ENCODE results near the gene MRPS6. TPM values are rescaled to one million over a fixed set of nuclear protein-coding genes. Genes with fewer than 3 reads are reported as not detected.

MRPS6 gene
- total and polyA plus RNA-seq, 2 experiments from 2014 or later, result 54.9 to 201 TPM

- H2AFZ ChIP-seq, result no peak overlapping the region
- H3K79me2 ChIP-seq, result no peaks in the 10 kb centered on the region
- H3K4me2 ChIP-seq, result no peak overlapping the region
- H3K4me3 ChIP-seq, result no peak overlapping the region
- DNase-seq (ENCODE audit: low spot score), result no peak
- WGBS (ENCODE audit: low lambda C conversion rate, missing lambda C conversion rate), result 98% methylated on average over 6 of the region's 6 CpGs
- H3K27ac ChIP-seq, result no peak overlapping the region
- H3K9me3 ChIP-seq (ENCODE audit: low read depth), result no peaks in the 10 kb centered on the region
- no peaks in the 10 kb centered on the region for H3K36me3 ChIP-seq (replicated peaks; ENCODE audit: insufficient read depth, low read depth)
- no peak for TF ChIP-seq CTCF (IDR thresholded peaks at IDR 0.05; ENCODE audit: poor library complexity)
- no peak for TF ChIP-seq EZH2phosphoT487 (IDR thresholded peaks at IDR 0.05; ENCODE audit: low read depth, severe bottlenecking, unreplicated experiment)
- TF ChIP-seq EZH2 (IDR thresholded peaks at IDR 0.05; ENCODE audit: borderline replicate concordance), result no peak
- H4K20me1 ChIP-seq (ENCODE audit: insufficient read depth, poor library complexity, severe bottlenecking), result no peaks in the 10 kb centered on the region
- H3K27me3 ChIP-seq, result no peaks in the 10 kb centered on the region
- no peaks in the 10 kb centered on the region for H3K4me1 ChIP-seq (ENCODE audit: insufficient read depth)
- no peaks in the 10 kb centered on the region for H3K9me2 ChIP-seq (replicated peaks; ENCODE audit: insufficient read depth)
Observed at GRCh38 chr21:34046917-34047316, 26.5 kb upstream of the MRPS6 start.

- Histone ChIP-seq H2AFZ (no peak overlapping the region), H3K4me1 (ENCODE audit: insufficient read depth) (no peaks in the 10 kb centered on the region), H3K27ac (no peak overlapping the region), H3K4me3 (no peak overlapping the region), H3K27me3 (no peaks in the 10 kb centered on the region), H4K20me1 (ENCODE audit: insufficient read depth, poor library complexity, severe bottlenecking) (no peaks in the 10 kb centered on the region), H3K4me2 (no peak overlapping the region), H3K36me3 (replicated peaks; ENCODE audit: insufficient read depth, low read depth) (no peaks in the 10 kb centered on the region), H3K79me2 (no peaks in the 10 kb centered on the region), H3K9me3 (ENCODE audit: low read depth) (no peaks in the 10 kb centered on the region), H3K9me2 (replicated peaks; ENCODE audit: insufficient read depth) (no peaks in the 10 kb centered on the region)
- no peak for DNase-seq (ENCODE audit: low spot score)
- TF ChIP-seq CTCF (IDR thresholded peaks at IDR 0.05; ENCODE audit: poor library complexity), result no peak
Observed at GRCh38 chr21:34047835-34048234, 25.5 kb upstream of the MRPS6 start.

DNA sequence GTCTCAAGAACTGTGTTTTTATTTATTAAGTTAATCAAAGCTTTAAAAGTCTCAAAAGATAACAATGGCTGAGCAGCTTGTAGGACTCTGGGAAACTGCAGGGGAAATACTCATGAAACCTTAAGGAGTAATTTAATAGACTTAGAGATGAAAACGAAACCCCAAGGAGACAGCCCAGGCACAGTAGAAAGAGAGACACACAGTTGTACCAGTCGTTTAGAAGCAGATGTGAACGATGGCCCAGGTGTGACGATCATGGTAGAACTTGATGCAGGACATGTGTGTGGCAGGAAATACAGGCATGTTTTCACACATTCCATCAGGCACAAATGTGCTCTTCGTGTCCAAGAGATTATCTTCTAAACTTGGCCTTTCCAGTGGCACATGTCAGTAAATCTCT lies 21.2 kb upstream of the MRPS6 start:
- Histone ChIP-seq H3K27ac (no peak overlapping the region), H3K79me2 (no peaks in the 10 kb centered on the region), H3K4me1 (ENCODE audit: insufficient read depth) (no peaks in the 10 kb centered on the region), H4K20me1 (ENCODE audit: insufficient read depth, poor library complexity, severe bottlenecking) (no peaks in the 10 kb centered on the region), H3K9me2 (replicated peaks; ENCODE audit: insufficient read depth) (no peaks in the 10 kb centered on the region), H2AFZ (no peak overlapping the region), H3K27me3 (no peaks in the 10 kb centered on the region), H3K4me2 (no peak overlapping the region), H3K36me3 (replicated peaks; ENCODE audit: insufficient read depth, low read depth) (no peaks in the 10 kb centered on the region), H3K9me3 (ENCODE audit: low read depth) (no peaks in the 10 kb centered on the region), H3K4me3 (no peak overlapping the region)
- WGBS (ENCODE audit: low lambda C conversion rate, missing lambda C conversion rate), result 88% methylated on average over 5 of the region's 5 CpGs
- no peak for DNase-seq (ENCODE audit: low spot score)
- no peak for TF ChIP-seq EZH2phosphoT487 (IDR thresholded peaks at IDR 0.05; ENCODE audit: low read depth, severe bottlenecking, unreplicated experiment)
- no peak for TF ChIP-seq EZH2 (IDR thresholded peaks at IDR 0.05; ENCODE audit: borderline replicate concordance)
- no peak for TF ChIP-seq CTCF (IDR thresholded peaks at IDR 0.05; ENCODE audit: poor library complexity)

DNA sequence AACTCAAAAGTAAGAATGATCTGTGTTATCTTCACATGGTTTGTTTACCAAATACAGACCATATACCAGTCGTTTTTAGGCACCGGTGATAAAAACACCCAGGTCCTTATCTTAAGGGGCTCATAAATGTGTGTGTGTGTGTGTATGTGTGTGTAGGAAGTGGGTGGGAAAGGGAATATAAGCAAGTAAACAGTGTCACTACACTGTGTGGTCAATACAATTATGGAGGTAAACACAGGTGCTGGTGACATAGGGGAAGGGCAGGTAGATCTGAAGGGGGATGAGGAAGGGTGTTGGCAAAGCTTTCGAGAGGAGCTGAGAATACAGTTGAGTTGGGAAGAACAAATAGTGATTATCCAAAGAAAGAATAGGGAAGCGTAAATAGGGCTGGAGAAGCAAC lies 19.1 kb upstream of the MRPS6 start:
- H2AFZ ChIP-seq, result no peak overlapping the region
- H3K9me3 ChIP-seq (ENCODE audit: low read depth), result no peaks in the 10 kb centered on the region
- no peaks in the 10 kb centered on the region for H3K36me3 ChIP-seq (replicated peaks; ENCODE audit: insufficient read depth, low read depth)
- no peaks in the 10 kb centered on the region for H4K20me1 ChIP-seq (ENCODE audit: insufficient read depth, poor library complexity, severe bottlenecking)
- H3K9me2 ChIP-seq (replicated peaks; ENCODE audit: insufficient read depth), result no peaks in the 10 kb centered on the region
- no peak for DNase-seq (ENCODE audit: low spot score)
- no peak for TF ChIP-seq CTCF (IDR thresholded peaks at IDR 0.05; ENCODE audit: poor library complexity)
- no peak for TF ChIP-seq EZH2 (IDR thresholded peaks at IDR 0.05; ENCODE audit: borderline replicate concordance)
- TF ChIP-seq EZH2phosphoT487 (IDR thresholded peaks at IDR 0.05; ENCODE audit: low read depth, severe bottlenecking, unreplicated experiment), result no peak
- WGBS (ENCODE audit: low lambda C conversion rate, missing lambda C conversion rate), result 46% methylated on average over 4 of the region's 4 CpGs
- H3K4me2 ChIP-seq, result no peak overlapping the region
- H3K79me2 ChIP-seq, result no peaks in the 10 kb centered on the region
- no peaks in the 10 kb centered on the region for H3K27me3 ChIP-seq
- no peaks in the 10 kb centered on the region for H3K4me1 ChIP-seq (ENCODE audit: insufficient read depth)
- H3K4me3 ChIP-seq, result no peak overlapping the region
- H3K27ac ChIP-seq, result no peak overlapping the region

Data from hepatocyte (in vitro differentiated cells).